ENCODE data around the gene SH3BP4. TPM values are rescaled to one million over a fixed set of nuclear protein-coding genes. Genes with fewer than 3 reads are reported as not detected.

The SH3BP4 gene
- total RNA-seq, 4 donors from 2014 or later = 16.5 to 32.8 (median 26.4) TPM

DNA sequence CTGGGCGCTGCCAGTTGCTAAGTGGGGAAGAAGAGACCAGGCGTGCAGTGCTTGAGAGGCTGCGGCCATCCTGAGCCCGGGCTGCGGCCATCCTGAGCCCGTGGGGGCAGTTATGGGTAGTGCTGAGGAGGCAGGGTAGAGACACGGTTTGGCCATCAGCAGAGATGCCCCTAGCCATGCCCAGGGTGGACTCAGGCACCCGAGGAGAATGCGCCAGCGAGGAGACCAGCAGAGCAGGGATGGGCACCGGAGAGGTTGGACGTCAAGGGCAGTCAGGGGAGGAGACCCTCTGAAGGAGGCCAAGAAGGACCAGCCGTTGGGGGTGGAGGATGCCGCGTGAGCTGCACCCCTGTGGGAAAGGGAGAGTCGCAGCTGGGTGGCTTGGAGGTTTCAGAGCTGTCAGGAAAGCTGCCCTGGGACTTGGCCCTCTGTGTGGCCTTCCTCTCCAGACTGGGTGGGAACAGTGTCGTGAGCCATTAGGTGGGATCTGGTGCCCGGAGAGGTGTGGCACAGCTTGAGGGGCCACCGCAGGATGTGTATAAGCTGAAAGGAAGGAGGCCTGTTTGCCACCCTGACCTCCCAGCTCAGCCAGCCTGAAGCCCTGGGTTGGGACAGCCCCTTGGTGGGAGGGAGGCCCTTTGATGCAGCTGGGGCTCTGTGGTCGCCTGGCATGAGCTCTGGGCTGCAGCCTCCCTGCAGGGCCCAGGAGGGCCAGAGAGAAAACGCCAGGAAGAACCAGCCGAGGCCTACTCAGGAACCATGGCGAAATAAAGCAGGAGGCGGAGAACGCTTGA, 56.0 kb downstream of the SH3BP4 start:
- TF ChIP-seq, protein P1, sequence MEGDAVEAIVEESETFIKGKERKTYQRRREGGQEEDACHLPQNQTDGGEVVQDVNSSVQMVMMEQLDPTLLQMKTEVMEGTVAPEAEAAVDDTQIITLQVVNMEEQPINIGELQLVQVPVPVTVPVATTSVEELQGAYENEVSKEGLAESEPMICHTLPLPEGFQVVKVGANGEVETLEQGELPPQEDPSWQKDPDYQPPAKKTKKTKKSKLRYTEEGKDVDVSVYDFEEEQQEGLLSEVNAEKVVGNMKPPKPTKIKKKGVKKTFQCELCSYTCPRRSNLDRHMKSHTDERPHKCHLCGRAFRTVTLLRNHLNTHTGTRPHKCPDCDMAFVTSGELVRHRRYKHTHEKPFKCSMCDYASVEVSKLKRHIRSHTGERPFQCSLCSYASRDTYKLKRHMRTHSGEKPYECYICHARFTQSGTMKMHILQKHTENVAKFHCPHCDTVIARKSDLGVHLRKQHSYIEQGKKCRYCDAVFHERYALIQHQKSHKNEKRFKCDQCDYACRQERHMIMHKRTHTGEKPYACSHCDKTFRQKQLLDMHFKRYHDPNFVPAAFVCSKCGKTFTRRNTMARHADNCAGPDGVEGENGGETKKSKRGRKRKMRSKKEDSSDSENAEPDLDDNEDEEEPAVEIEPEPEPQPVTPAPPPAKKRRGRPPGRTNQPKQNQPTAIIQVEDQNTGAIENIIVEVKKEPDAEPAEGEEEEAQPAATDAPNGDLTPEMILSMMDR (IDR thresholded peaks at IDR 0.05) = no peak
- TF ChIP-seq POLR2A (IDR thresholded peaks at IDR 0.05) = no peak
- DNase-seq = no peak

DNA sequence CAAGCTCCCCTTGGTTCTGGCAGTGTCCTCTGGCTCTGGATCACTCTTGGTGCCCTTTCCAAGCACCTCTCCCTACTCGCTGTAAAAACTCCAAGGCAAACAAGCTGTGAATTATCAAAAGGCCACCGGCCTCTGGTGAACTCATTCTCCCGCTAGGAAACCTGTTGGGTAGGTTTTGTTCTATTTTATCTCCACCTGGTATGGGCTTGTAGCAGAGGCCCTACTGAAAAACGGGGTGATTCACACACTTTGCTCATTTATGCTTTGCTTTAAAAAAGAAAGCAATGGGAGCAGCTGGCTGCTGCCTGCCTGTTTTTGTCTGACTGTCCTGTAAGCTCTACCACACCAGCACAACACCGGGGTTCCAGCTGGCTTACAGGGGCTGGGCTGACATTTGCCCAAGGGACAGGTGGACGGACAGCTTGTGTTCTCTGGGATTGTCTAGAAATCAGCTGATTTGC, 56.8 kb downstream of the SH3BP4 start:
- no peak for TF ChIP-seq POLR2A (IDR thresholded peaks at IDR 0.05)
- TF ChIP-seq, protein P1 (IDR thresholded peaks at IDR 0.05) = no peak
- peak overlapping the region in 3 of 4 donors; percentile 13 to 69 (median 40) for H3K27ac ChIP-seq
- peak in 1 of 3 donors; percentile 58 for DNase-seq
- no peaks in the 10 kb centered on the region for H3K36me3 ChIP-seq
- H3K27me3 ChIP-seq = no peaks in the 10 kb centered on the region
- H3K4me1 ChIP-seq = peaks cover 0 to 48% (median 0%) of the 10 kb centered on the region in 4 donors
- H3K4me3 ChIP-seq = no peak overlapping the region
- no peaks in the 10 kb centered on the region for H3K9me3 ChIP-seq

More for the DNA sequence above, 56.0 kb downstream of the SH3BP4 start:
- Histone ChIP-seq H3K4me3 (no peak overlapping the region), H3K27ac (peak overlapping the region in 2 of 4 donors; percentile 40 to 69), H3K36me3 (no peaks in the 10 kb centered on the region), H3K4me1 (peaks cover 0 to 51% (median 0%) of the 10 kb centered on the region in 4 donors), H3K9me3 (no peaks in the 10 kb centered on the region), H3K27me3 (no peaks in the 10 kb centered on the region)

DNA sequence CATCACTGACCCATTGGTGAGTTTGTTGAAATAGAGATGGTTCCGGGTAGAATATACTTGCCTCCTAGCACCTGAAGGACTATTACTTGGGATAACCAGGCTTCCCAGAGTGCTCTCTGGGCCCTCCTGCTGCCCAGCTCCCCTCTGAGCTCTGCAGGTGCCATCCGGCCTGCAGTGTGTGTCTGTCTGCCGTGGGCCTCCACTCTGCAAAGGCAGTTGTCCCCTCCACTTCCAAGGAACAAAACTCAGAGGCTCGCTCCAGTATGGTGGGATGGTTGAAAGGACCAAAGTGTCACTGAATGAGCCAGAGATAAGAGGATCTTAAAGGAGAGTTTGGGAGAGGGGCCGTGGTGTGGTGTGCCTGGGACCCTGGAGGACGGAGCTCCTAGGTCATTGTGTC, 57.3 kb downstream of the SH3BP4 start:
- no peak overlapping the region for H3K4me3 ChIP-seq
- no peaks in the 10 kb centered on the region for H3K9me3 ChIP-seq
- H3K27ac ChIP-seq = peak overlapping the region in 2 of 4 donors; percentile 13 to 69
- H3K36me3 ChIP-seq = no peaks in the 10 kb centered on the region
- no peaks in the 10 kb centered on the region for H3K27me3 ChIP-seq
- H3K4me1 ChIP-seq = peaks cover 0 to 47% (median 0%) of the 10 kb centered on the region in 4 donors
- TF ChIP-seq POLR2A (IDR thresholded peaks at IDR 0.05) = no peak
- TF ChIP-seq, protein P1 (IDR thresholded peaks at IDR 0.05) = no peak
- no peak for DNase-seq

DNA sequence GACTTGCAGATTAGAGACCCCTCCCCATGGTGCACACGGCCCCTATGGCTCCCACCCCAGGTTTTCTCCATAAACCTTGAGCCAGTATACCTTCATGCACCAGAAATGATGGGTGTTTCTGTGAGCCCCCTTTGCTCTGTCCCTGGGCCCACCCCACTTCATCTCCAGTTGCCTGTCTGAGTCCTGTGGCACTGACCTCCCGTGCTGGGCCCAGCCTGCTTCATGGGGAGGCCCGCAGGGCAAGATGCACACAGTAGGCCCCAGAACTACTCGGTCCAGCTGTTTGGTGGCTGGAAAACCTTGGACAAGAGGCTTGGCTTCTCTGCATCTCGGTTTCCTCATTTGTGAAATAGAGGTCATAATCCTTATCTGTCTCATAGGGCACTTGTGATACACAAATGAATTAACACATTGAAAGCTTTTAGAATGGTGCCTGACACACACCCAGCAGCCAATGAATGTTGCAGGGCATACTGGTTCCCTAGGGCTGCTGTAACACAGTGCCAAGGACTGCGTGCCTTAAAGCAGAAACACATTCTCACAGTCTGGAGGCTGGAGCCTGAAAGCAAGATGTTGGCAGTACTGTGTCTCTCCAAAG, 58.4 kb downstream of the SH3BP4 start:
- Histone ChIP-seq H3K27me3 (no peaks in the 10 kb centered on the region), H3K4me1 (peaks cover 0 to 43% (median 0%) of the 10 kb centered on the region in 4 donors), H3K36me3 (no peaks in the 10 kb centered on the region), H3K27ac (peak overlapping the region in 1 of 4 donors; percentile 69), H3K9me3 (peaks cover 0 to 1% (median 0%) of the 10 kb centered on the region in 4 donors), H3K4me3 (no peak overlapping the region)
- DNase-seq = no peak
- TF ChIP-seq, protein P1 (IDR thresholded peaks at IDR 0.05) = no peak
- no peak for TF ChIP-seq POLR2A (IDR thresholded peaks at IDR 0.05)

DNA sequence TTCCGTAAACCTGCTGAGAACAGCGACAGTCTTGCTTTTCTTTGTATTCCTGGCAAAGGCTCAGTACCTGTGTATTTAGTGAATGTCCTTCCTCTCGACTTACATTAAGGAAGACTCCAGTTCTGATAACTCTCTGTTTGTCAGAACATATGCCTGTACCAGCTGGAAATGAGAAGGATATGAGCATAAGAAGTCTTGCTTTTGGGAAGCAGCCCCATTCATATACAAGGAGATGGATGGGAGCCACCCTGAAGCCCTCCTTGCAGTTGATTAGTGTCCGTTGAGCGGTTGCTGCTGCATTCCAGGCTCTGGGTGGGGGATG, 59.8 kb downstream of the SH3BP4 start:
- peaks cover 0 to 8% (median 0%) of the 10 kb centered on the region in 4 donors for H3K9me3 ChIP-seq
- H3K36me3 ChIP-seq = no peaks in the 10 kb centered on the region
- TF ChIP-seq, protein P1 (IDR thresholded peaks at IDR 0.05) = no peak
- TF ChIP-seq POLR2A (IDR thresholded peaks at IDR 0.05) = no peak
- peaks cover 0 to 32% (median 0%) of the 10 kb centered on the region in 4 donors for H3K4me1 ChIP-seq
- DNase-seq = no peak
- no peak overlapping the region for H3K27ac ChIP-seq
- no peaks in the 10 kb centered on the region for H3K27me3 ChIP-seq
- H3K4me3 ChIP-seq = no peak overlapping the region

All from Peyer's patch (tissue), 4 donors.